Right lung (tissue), 5 donors: ENCODE results near the gene ARRB2. TPM values are rescaled to one million over a fixed set of nuclear protein-coding genes. Genes with fewer than 3 reads are reported as not detected.

Experiments used
- DNase-seq, 2 donors: peaks; one replicate each; pipeline ENCODE4 v3.0.0-alpha.2; 2013
- polyA plus RNA-seq, 5 donors: library from polyadenylated mRNA; unstranded; fragments of 120-200 nt; gene quantifications; one replicate each; pipeline versions ENCODE4 v1.2.1 to v1.2.3, GENCODE V29; 2013; ENCODE audit warnings: inconsistent platforms in 1 of 5, low replicate concordance in 1 of 5; ENCODE audit not compliant: insufficient read length in 5 of 5, insufficient read depth in 1 of 5

The ARRB2 gene
- polyA plus RNA-seq, 5 donors, result 39.2 to 56.5 (median 44.9) TPM

- DNase-seq, result no peak
These were observed 14.2 kb downstream of the ARRB2 start for GRCh38 chr17:4724650-4725049.

DNA sequence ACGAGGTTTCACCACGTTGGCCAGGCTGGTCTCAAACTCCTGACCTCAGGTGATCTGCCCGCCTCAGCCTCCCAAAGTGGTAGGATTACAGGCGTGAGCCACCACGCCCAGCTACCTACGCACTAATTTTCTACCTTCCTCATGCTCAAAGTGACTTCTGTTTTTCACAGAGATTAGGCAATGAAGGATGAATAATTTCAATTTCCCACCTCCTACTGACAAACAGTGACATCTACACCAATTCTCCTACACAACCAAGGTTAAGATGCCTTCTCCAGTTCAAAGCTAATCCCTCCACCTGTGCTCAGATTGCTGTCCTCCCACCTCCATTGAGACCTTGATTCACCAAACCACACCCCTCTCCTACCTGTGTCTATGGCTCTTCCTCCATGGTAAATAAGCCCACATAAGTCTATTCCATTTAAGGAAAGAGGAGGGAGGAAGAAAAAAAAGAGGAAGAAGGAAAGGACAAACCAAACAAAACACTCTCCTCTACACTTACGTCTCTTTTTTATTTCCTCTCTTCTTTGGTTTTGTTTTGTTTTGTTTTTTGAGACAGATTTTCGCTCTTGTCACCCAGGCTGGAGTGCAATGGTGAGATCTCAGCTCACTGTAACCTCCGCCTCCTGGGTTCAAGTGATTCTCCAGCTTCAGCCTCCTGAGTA, 15.3 kb downstream of the ARRB2 start:
- DNase-seq, result no peak

DNA sequence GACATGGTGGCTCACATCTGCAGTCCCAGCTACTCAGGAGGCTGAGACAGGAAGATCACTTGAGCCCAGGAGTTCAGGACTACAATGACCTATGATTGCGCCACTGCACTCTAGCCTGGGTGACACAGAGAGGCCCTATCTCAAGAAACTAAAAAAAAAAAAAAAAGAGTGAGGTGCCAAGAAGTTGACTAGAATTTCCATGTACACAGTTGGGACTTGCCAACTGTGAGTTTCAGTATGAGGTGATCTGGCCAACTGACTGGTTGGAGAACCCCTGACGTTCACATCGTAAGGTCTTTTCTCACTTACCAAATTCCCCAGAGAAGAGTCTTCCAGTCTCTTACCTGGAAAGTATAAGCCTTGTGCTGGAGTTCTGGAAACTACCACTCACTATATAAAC, 17.7 kb downstream of the ARRB2 start:
- DNase-seq, result no peak

DNA sequence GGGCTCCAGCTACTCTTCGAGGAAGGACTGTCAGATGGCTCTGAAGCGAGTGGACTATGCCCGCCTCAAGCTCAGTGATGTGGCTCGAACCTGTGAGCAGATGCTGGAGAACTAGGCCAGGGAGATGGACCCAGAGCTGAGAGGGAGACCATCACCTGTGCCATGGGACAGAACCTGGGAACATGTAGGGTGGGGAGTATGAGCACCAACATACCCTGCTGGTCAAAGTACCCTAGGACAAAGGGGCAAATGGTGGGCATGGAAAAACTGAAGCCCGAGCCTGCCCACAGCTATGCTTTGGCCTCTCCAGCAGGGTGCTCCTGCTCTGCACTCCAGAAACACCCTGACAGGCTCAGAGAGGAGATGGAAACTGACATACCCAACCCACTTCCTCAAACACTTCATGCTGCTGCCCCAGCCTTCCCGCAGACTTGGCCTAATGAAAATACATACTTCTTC, 22.7 kb downstream of the ARRB2 start:
- no peak for DNase-seq

DNA sequence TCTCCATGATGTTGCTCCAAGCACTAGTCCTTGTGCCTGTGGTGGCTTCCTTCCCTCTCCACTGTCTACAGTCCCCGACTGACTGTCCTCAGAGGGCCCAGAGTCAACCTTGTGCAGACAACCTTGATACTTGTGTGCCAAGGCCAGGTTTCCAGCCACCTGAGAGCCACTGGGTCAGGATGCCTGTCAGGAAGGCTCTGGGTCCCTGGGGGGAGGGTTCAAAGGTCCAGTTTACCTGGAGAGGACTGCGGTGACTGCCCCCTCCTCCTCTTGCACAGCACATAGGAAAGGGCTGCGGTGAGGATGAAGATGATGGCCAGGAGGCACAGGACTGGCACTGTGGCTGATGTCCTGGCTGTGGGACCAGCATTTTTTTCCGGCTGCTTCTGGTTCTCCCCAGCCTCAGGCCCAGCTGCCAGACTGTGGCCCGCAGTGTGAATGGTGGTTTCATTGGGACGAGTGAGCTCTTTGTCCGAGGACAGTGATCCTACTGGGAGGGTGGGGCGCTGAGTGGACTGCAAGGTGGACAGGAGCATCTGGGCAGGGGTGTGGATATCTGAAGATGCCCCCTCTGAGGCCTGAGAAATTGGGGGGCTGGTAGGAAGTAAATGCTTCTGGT, 24.5 kb downstream of the ARRB2 start:
- DNase-seq, result no peak

DNA sequence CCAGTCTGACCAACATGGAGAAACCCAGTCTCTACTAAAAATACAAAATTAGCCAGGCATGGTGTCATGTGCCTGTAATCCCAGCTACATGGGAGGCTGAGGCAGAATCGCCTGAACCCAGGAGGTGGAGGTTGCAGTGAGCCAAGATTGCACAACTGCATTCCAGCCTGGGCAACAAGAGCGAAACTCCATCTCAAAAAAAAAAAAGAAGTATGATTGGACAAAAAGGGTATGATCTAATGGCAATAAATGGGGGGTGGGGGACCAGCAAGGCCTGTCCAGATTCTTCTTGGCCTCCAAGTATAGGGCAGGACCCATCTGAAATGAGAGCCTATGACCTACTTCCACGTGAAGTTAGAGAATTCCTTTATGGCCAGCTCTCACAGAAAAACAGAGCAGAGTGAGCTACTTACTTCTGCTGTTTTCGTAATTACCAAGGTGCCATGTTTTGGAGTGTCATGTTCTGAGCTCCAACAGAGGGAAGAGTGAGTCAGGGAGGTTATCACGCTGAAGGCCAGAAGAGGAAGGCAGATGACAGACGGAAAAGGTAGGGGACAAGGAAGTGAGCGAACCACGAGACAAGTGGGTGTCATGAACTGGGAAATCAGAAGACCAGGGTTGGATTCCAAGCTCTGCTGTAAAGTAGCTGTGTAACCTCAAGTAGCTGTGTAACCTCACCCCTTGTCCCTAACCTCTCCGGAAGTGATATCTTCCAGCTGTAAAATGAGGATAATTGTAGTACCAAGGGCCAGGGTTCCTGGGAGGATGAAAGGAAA, 25.6 kb downstream of the ARRB2 start:
- DNase-seq, result no peak

DNA sequence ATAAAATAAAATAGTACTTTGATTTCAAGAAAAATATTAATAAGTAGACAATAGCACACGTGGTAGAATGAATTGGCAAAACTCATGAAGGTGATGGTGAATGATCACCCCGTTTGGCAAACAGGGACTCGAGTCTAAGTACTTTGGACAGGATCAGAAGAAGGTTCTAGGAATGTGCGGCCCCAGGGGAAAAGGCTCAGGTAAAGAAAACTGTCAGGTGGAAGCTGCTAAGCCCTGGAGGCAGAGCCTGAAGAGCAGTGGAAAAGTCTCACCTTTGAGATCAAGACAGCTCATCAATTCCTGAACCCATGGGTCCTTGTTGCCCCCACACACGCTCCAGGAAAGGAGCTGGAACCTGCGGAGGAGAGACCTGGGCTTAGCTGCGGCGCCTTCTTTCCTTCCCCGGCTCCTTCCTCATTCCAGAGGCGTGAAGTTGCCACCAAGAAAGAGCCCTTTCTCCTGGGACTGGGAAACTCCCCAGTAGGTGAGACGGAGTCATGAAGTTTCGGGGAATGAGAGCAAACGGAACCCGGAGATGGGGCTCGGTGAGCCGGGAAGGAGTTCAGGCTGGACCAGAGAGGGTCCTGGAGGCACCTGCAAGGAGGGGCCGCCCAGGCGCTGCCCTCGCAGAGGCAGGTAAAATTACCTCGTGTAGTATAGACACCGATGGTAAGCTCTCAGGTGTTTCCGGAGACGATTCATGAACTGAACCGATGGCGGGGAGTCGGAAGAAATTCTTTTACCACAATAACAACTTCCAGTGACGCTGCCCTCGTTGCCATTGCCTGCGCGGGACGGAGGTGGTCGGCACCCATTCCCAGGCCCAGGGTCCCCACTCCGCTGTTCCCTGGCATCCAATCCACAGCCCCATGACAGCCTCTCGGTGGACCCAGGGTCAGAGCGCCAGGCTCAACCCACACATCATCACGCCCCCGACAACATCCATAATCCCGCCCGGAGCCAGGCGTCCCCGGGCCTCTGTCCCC, 28.0 kb downstream of the ARRB2 start:
- DNase-seq, result peak in 1 of 2 donors; percentile 32

GRCh38 chr17:4739122-4740024, 28.9 kb downstream of the ARRB2 start, which contains the start of the genes CXCL16 and ZMYND15:
CXCL16 (minus strand) TSS chr17:4739928; CDS start chr17:4739339, 589 bp downstream.
ZMYND15 (plus strand) TSS chr17:4739833; CDS start chr17:4740549, 716 bp downstream.
- DNase-seq, result peak; percentile 32 to 37

DNA sequence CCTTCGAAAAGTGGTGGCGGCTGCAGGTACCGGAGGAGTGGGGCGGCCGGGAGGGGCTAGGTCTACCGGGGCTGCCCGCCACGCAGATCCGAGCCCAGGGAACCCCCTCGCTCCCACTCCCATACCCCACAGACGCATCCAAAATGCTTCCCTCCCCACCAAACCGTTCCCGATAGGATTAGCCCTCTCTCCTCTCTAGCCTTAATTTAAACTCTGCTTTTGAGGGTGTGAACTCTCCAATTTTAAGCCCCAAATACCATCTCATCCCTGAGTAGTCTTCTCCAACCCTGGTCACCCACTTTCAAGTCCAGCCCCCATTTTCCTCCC, 29.6 kb downstream of the ARRB2 start:
- no peak for DNase-seq

- DNase-seq, result no peak
These were observed 30.2 kb downstream of the ARRB2 start for GRCh38 chr17:4740584-4740983.

- no peak for DNase-seq
These were observed 31.1 kb downstream of the ARRB2 start for GRCh38 chr17:4741544-4741943.

- DNase-seq, result no peak
These were observed 31.7 kb downstream of the ARRB2 start for GRCh38 chr17:4742133-4742532.

GRCh38 chr17:4742629-4743028, 32.2 kb downstream of the ARRB2 start:
- DNase-seq, result no peak

GRCh38 chr17:4743216-4743615, 32.8 kb downstream of the ARRB2 start:
- no peak for DNase-seq

- DNase-seq, result no peak
These were observed 33.5 kb downstream of the ARRB2 start for GRCh38 chr17:4743898-4744297.

DNA sequence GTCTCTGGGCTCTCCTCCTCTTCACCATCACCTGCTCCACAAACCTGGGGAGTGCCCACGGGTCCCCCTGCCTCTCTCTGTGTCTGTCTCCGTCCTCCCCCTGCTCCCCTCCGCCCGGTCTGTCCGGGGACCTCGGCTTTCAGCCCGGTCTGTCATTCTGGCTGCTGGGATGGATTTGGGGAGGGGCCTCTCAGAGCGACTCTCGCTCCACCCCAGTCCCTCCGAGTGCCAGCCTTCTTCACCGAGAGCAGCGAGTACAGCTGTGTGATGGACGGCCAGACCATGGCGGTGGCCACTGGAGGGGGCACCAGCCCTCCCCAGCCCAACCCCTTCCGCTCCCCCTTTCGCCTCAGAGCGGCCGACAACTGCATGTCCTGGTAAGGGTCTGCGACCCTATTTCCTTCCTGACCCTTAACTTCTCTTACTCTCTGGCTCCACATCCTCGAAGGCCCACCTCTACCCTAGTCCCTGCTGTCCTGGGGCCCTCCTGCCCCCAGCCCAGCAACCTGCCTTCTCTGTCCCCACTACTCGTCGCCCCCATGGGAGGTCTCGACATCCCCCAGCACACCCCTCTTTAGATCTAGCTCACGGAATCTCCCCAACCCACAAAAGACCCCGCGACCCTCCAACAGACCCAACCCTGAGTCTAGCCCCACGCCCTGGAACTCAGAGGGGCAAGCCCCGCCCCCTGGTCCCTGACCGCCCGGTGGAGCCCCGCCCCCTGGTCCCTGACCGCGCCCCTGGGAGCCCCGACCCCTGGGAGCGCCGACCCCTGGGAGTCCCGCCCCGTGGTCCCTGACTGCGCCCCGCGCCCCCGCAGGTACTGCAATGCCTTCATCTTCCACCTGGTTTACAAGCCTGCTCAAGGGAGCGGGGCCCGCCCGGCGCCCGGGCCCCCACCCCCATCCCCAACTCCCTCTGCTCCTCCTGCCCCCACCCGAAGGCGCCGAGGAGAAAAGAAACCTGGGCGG, 34.9 kb downstream of the ARRB2 start:
- DNase-seq, result no peak

DNA sequence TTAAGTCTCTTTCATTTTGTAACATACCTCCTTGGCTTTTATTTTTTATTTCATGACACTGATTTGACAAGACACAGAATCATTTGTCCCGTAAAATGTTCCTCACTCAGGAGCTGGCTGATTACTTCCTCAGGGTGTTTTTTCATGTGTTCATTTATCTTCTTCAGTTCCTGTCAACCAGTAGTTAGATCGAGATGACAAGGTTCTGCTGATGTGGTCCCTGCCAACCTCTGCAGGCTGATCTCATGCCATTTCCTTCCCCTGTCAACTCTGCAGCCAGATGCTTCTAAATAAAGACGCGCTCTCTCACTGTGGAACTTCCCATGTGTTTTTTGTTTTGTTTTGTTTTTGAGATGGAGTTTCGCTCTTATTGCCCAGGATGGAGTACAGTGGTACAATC, 37.4 kb downstream of the ARRB2 start:
- no peak for DNase-seq

- DNase-seq, result no peak
These were observed 38.3 kb downstream of the ARRB2 start for GRCh38 chr17:4748686-4749085.

- DNase-seq, result no peak
These were observed 40.2 kb downstream of the ARRB2 start for GRCh38 chr17:4750606-4751005.
